CD4-positive, CD25-positive, alpha-beta regulatory T cell (primary cell): ENCODE results near the gene MPRIP. TPM values are rescaled to one million over a fixed set of nuclear protein-coding genes. Genes with fewer than 3 reads are reported as not detected.

Experiments used
- ATAC-seq, 2 donors: fragments of 150-1000 bp; cut with Tn5 transposase; one replicate each; pipeline ENCODE4 v1.10.0; 2021; ENCODE audit warnings: low read depth in 2 of 2, moderate number of reproducible peaks in 2 of 2, moderate library complexity in 1 of 2
- DNase-seq, 3 donors: peaks; one replicate each; pipeline versions ENCODE4 v3.0.0 to v3.0.0-alpha.2; 2012 to 2022; ENCODE audit warnings: mixed read lengths in 1 of 3
- H3K27ac ChIP-seq: one replicate; pipeline ENCODE4 v1.7.0; 2013; ENCODE audit warnings: mild to moderate bottlenecking, low read length; ENCODE audit not compliant: insufficient read depth, poor library complexity, severe bottlenecking
- H3K27me3 ChIP-seq: one replicate; pipeline ENCODE4 v1.7.0; 2013; ENCODE audit warnings: low read length; ENCODE audit not compliant: control insufficient read depth, insufficient read depth
- H3K36me3 ChIP-seq: one replicate; pipeline ENCODE4 v1.7.0; 2013; ENCODE audit warnings: mild to moderate bottlenecking, low read length, moderate library complexity; ENCODE audit not compliant: control insufficient read depth, insufficient read depth
- H3K4me1 ChIP-seq: 2 replicates; pipeline ENCODE4 v1.7.0; 2013; ENCODE audit warnings: mild to moderate bottlenecking, low read length; ENCODE audit not compliant: insufficient read depth, control insufficient read depth, poor library complexity, severe bottlenecking
- H3K4me3 ChIP-seq: one replicate; pipeline ENCODE4 v1.7.0; 2013; ENCODE audit warnings: low read depth, mild to moderate bottlenecking, low read length, moderate library complexity
- H3K9me3 ChIP-seq, 2 experiments: 1 replicate in 1 of 2; 2 replicates in 1 of 2; pipeline ENCODE4 v1.7.0; 2013; ENCODE audit warnings: low read length in 2 of 2, mild to moderate bottlenecking in 1 of 2, moderate library complexity in 1 of 2; ENCODE audit not compliant: control insufficient read depth in 2 of 2
- H3K27ac Mint-ChIP-seq, 3 donors: one replicate each; pipeline ENCODE4 v1.8.0; 2020 to 2022; ENCODE audit warnings: mild to moderate bottlenecking in 3 of 3, mixed read lengths in 3 of 3, moderate library complexity in 2 of 3
- H3K27me3 Mint-ChIP-seq: one replicate; pipeline ENCODE4 v1.8.0; 2022; ENCODE audit warnings: mild to moderate bottlenecking, mixed read lengths
- H3K36me3 Mint-ChIP-seq: one replicate; pipeline ENCODE4 v1.8.0; 2020; ENCODE audit warnings: mixed read lengths
- H3K4me1 Mint-ChIP-seq, 4 donors: one replicate each; pipeline ENCODE4 v1.8.0; 2020 to 2022; ENCODE audit warnings: mixed read lengths in 4 of 4, mild to moderate bottlenecking in 1 of 4
- H3K4me3 Mint-ChIP-seq, 4 donors: one replicate each; pipeline ENCODE4 v1.8.0; 2020 to 2022; ENCODE audit warnings: mild to moderate bottlenecking in 4 of 4, mixed read lengths in 4 of 4, moderate library complexity in 3 of 4
- H3K9me3 Mint-ChIP-seq, 7 donors: one replicate each; pipeline ENCODE4 v1.8.0; 2020 to 2022; ENCODE audit warnings: mixed read lengths in 7 of 7, mild to moderate bottlenecking in 3 of 7, moderate library complexity in 2 of 7
- polyA plus RNA-seq, 4 donors: library from polyadenylated mRNA; unstranded; fragments of 300-500 nt; fragmentation: Illumina TruSeq; gene quantifications; one replicate each; pipeline ENCODE4 v1.2.3, GENCODE V29; 2021
- total RNA-seq: library from RNA; stranded (reverse); gene quantifications from one replicate; pipeline ENCODE4 v1.2.3, GENCODE V29; 2022

MPRIP gene
- total and polyA plus RNA-seq, 5 donors from 2014 or later: 49.0 to 234 (median 58.0) TPM

GRCh38 chr17:17104036-17104435 is 61.8 kb downstream of the MPRIP start:
- H3K36me3 ChIP-seq: no peaks in the 10 kb centered on the region
- no peak overlapping the region for H3K4me3 ChIP-seq
- peaks cover 5 to 44% (median 20%) of the 10 kb centered on the region in 4 donors for H3K4me1 Mint-ChIP-seq
- no peaks in the 10 kb centered on the region for H3K27me3 Mint-ChIP-seq
- H3K4me3 Mint-ChIP-seq: no peak overlapping the region
- H3K4me1 ChIP-seq: peaks cover 17% of the 10 kb centered on the region
- no peaks in the 10 kb centered on the region for H3K9me3 ChIP-seq
- ATAC-seq (no peak), DNase-seq (no peak)
- no peaks in the 10 kb centered on the region for H3K27me3 ChIP-seq
- no peaks in the 10 kb centered on the region for H3K36me3 Mint-ChIP-seq
- H3K27ac ChIP-seq: no peak overlapping the region
- H3K9me3 Mint-ChIP-seq: no peaks in the 10 kb centered on the region
- H3K27ac Mint-ChIP-seq: peak overlapping the region in 2 of 3 donors; percentile 42 to 82

- no peaks in the 10 kb centered on the region for H3K27me3 ChIP-seq
- Mint-ChIP-seq H3K27ac (peak overlapping the region in 2 of 3 donors; percentile 65 to 68), H3K27me3 (no peaks in the 10 kb centered on the region), H3K36me3 (no peaks in the 10 kb centered on the region), H3K9me3 (no peaks in the 10 kb centered on the region), H3K4me1 (peaks cover 8 to 48% (median 25%) of the 10 kb centered on the region in 4 donors), H3K4me3 (no peak overlapping the region)
- no peak overlapping the region for H3K27ac ChIP-seq
- no peak for DNase-seq
- H3K4me1 ChIP-seq: peaks cover 22% of the 10 kb centered on the region
- no peak overlapping the region for H3K4me3 ChIP-seq
- no peak for ATAC-seq
- no peaks in the 10 kb centered on the region for H3K9me3 ChIP-seq
- no peaks in the 10 kb centered on the region for H3K36me3 ChIP-seq
These were observed 62.2 kb downstream of the MPRIP start for GRCh38 chr17:17104494-17104893.

GRCh38 chr17:17105976-17106375 is 63.7 kb downstream of the MPRIP start:
- peaks cover 13 to 58% (median 36%) of the 10 kb centered on the region in 4 donors for H3K4me1 Mint-ChIP-seq
- no peak for DNase-seq
- H3K27ac ChIP-seq: no peak overlapping the region
- H3K4me3 Mint-ChIP-seq: no peak overlapping the region
- H3K27me3 Mint-ChIP-seq: no peaks in the 10 kb centered on the region
- no peaks in the 10 kb centered on the region for H3K9me3 Mint-ChIP-seq
- no peaks in the 10 kb centered on the region for H3K36me3 ChIP-seq
- peak overlapping the region in 2 of 3 donors; percentile 66 to 68 for H3K27ac Mint-ChIP-seq
- H3K27me3 ChIP-seq: no peaks in the 10 kb centered on the region
- H3K4me3 ChIP-seq: no peak overlapping the region
- ATAC-seq: no peak
- H3K36me3 Mint-ChIP-seq: no peaks in the 10 kb centered on the region
- no peaks in the 10 kb centered on the region for H3K9me3 ChIP-seq
- peaks cover 35% of the 10 kb centered on the region for H3K4me1 ChIP-seq

GRCh38 chr17:17106756-17107155 is 64.5 kb downstream of the MPRIP start:
- H3K36me3 Mint-ChIP-seq: no peaks in the 10 kb centered on the region
- H3K36me3 ChIP-seq: no peaks in the 10 kb centered on the region
- DNase-seq (no peak), ATAC-seq (no peak)
- no peak overlapping the region for H3K27ac ChIP-seq
- no peaks in the 10 kb centered on the region for H3K27me3 ChIP-seq
- H3K4me3 Mint-ChIP-seq: peak overlapping the region in 1 of 4 donors; percentile 46
- peaks cover 35% of the 10 kb centered on the region for H3K4me1 ChIP-seq
- peaks cover 13 to 62% (median 37%) of the 10 kb centered on the region in 4 donors for H3K4me1 Mint-ChIP-seq
- H3K9me3 Mint-ChIP-seq: no peaks in the 10 kb centered on the region
- peak overlapping the region in 2 of 3 donors; percentile 72 to 75 for H3K27ac Mint-ChIP-seq
- no peaks in the 10 kb centered on the region for H3K27me3 Mint-ChIP-seq
- no peaks in the 10 kb centered on the region for H3K9me3 ChIP-seq
- H3K4me3 ChIP-seq: no peak overlapping the region

GRCh38 chr17:17107281-17107680 is 65.0 kb downstream of the MPRIP start:
- no peaks in the 10 kb centered on the region for H3K9me3 Mint-ChIP-seq
- no peaks in the 10 kb centered on the region for H3K27me3 ChIP-seq
- no peaks in the 10 kb centered on the region for H3K27me3 Mint-ChIP-seq
- no peak overlapping the region for H3K27ac ChIP-seq
- no peaks in the 10 kb centered on the region for H3K36me3 Mint-ChIP-seq
- no peak for DNase-seq
- H3K4me3 Mint-ChIP-seq: no peak overlapping the region
- H3K36me3 ChIP-seq: no peaks in the 10 kb centered on the region
- peaks cover 35% of the 10 kb centered on the region for H3K4me1 ChIP-seq
- ATAC-seq: no peak
- peak overlapping the region; percentile 72 to 78 (median 75) for H3K27ac Mint-ChIP-seq
- no peaks in the 10 kb centered on the region for H3K9me3 ChIP-seq
- no peak overlapping the region for H3K4me3 ChIP-seq
- peaks cover 13 to 67% (median 37%) of the 10 kb centered on the region in 4 donors for H3K4me1 Mint-ChIP-seq

GRCh38 chr17:17107891-17108431 is 65.7 kb downstream of the MPRIP start:
- H3K27ac Mint-ChIP-seq: peak overlapping the region; percentile 72 to 93 (median 79)
- Histone ChIP-seq H3K4me3 (no peak overlapping the region), H3K4me1 (peaks cover 35% of the 10 kb centered on the region), H3K27me3 (no peaks in the 10 kb centered on the region), H3K9me3 (no peaks in the 10 kb centered on the region), H3K36me3 (no peaks in the 10 kb centered on the region), H3K27ac (no peak overlapping the region)
- ATAC-seq (no peak), DNase-seq (no peak)
- H3K27me3 Mint-ChIP-seq: no peaks in the 10 kb centered on the region
- H3K9me3 Mint-ChIP-seq: no peaks in the 10 kb centered on the region
- H3K36me3 Mint-ChIP-seq: no peaks in the 10 kb centered on the region
- H3K4me1 Mint-ChIP-seq: peaks cover 13 to 71% (median 37%) of the 10 kb centered on the region in 4 donors
- peak overlapping the region in 1 of 4 donors; percentile 0 for H3K4me3 Mint-ChIP-seq

- DNase-seq (no peak), ATAC-seq (no peak)
- H3K9me3 Mint-ChIP-seq: no peaks in the 10 kb centered on the region
- Histone ChIP-seq H3K27me3 (no peaks in the 10 kb centered on the region), H3K9me3 (no peaks in the 10 kb centered on the region), H3K4me3 (no peak overlapping the region), H3K36me3 (no peaks in the 10 kb centered on the region), H3K4me1 (peaks cover 35% of the 10 kb centered on the region), H3K27ac (peak overlapping the region; percentile 45)
- H3K4me1 Mint-ChIP-seq: peaks cover 18 to 77% (median 43%) of the 10 kb centered on the region in 4 donors
- H3K36me3 Mint-ChIP-seq: no peaks in the 10 kb centered on the region
- peak overlapping the region; percentile 72 to 83 (median 79) for H3K27ac Mint-ChIP-seq
- H3K4me3 Mint-ChIP-seq: peak overlapping the region in 1 of 4 donors; percentile 26
- H3K27me3 Mint-ChIP-seq: no peaks in the 10 kb centered on the region
These were observed 66.3 kb downstream of the MPRIP start for GRCh38 chr17:17108451-17109049.

- Mint-ChIP-seq H3K4me3 (peak overlapping the region; percentile 2 to 80 (median 54)), H3K27ac (peak overlapping the region; percentile 66 to 83 (median 73)), H3K36me3 (no peaks in the 10 kb centered on the region), H3K9me3 (no peaks in the 10 kb centered on the region), H3K27me3 (no peaks in the 10 kb centered on the region), H3K4me1 (peaks cover 22 to 79% (median 47%) of the 10 kb centered on the region in 4 donors)
- Histone ChIP-seq H3K9me3 (no peaks in the 10 kb centered on the region), H3K36me3 (no peaks in the 10 kb centered on the region), H3K4me1 (peaks cover 35% of the 10 kb centered on the region), H3K4me3 (peak overlapping the region; percentile 43), H3K27ac (no peak overlapping the region), H3K27me3 (no peaks in the 10 kb centered on the region)
- DNase-seq (no peak), ATAC-seq (no peak)
These were observed 67.0 kb downstream of the MPRIP start for GRCh38 chr17:17109256-17109655.
